ENCODE data around the gene FRYL. TPM values are rescaled to one million over a fixed set of nuclear protein-coding genes. Genes with fewer than 3 reads are reported as not detected.
"Not testable (repeated sequence)": the region's sequence is repeated elsewhere in the genome, so short reads cannot be mapped to it uniquely, and the experiment has no call there.

Gene FRYL
- total RNA-seq, 1 experiment from 2014 or later: 29.9 TPM

- H3K36me3 ChIP-seq (ENCODE audit: low read depth, low read length): no peaks in the 10 kb centered on the region
- no TSS peak for BruUV-seq (replicated peaks)
- H4K20me1 ChIP-seq (ENCODE audit: low read length): no peaks in the 10 kb centered on the region
- H3K9me3 ChIP-seq (ENCODE audit: low read length): no peaks in the 10 kb centered on the region
- intact Hi-C loops (cut with micrococcal nuclease): no loop called here
- no peaks in the 10 kb centered on the region for H3K79me2 ChIP-seq (ENCODE audit: low read length)
- H2AFZ ChIP-seq (ENCODE audit: low read length): no peak overlapping the region
- peaks cover 10% of the 10 kb centered on the region for H3K4me1 ChIP-seq (ENCODE audit: insufficient read depth, low read length)
- H3K9me2 ChIP-seq (replicated peaks; ENCODE audit: low read length): no peaks in the 10 kb centered on the region
- no peak overlapping the region for H3K27ac ChIP-seq (ENCODE audit: low read length)
- no peak overlapping the region for H3K4me2 ChIP-seq (ENCODE audit: low read length)
- no peaks in the 10 kb centered on the region for H3K27me3 ChIP-seq (ENCODE audit: low read length)
- no peak overlapping the region for H3K9ac ChIP-seq (ENCODE audit: low read length)
- DNase-seq (no peak), ATAC-seq (no peak)
- TF ChIP-seq EZH2 (IDR thresholded peaks at IDR 0.05; ENCODE audit: low read length, unreplicated experiment): no peak
- TF ChIP-seq EZH2phosphoT487 (IDR thresholded peaks at IDR 0.05; ENCODE audit: borderline replicate concordance, low read length): no peak
- no peak for TF ChIP-seq CTCF (conservative IDR thresholded peaks at IDR 0.05; ENCODE audit: low read depth, low read length)
- H3F3A ChIP-seq (ENCODE audit: low read length, unreplicated experiment): no peaks in the 10 kb centered on the region
- ChIA-PET CTCF (no interaction called here), POLR2A (ENCODE audit: unreplicated experiment) (interaction anchor here (0.6 kb wide), 1 partner anchor 36 kb away, joined by 5 read pairs; no protein-coding TSS in a partner anchor)
- H3K4me3 ChIP-seq (ENCODE audit: low read length): no peak overlapping the region
These were observed 36.9 kb upstream of the FRYL start for GRCh38 chr4:48816971-48817370.

GRCh38 chr4:48816297-48816696 is 36.2 kb upstream of the FRYL start:
- H3F3A ChIP-seq (ENCODE audit: low read length, unreplicated experiment); DNase-seq; BruUV-seq (replicated peaks); ATAC-seq; H2AFZ ChIP-seq (ENCODE audit: low read length); H3K79me2 ChIP-seq (ENCODE audit: low read length); H3K9ac ChIP-seq (ENCODE audit: low read length); CTCF ChIA-PET; H3K9me2 ChIP-seq (replicated peaks; ENCODE audit: low read length); intact Hi-C loops (cut with micrococcal nuclease); H4K20me1 ChIP-seq (ENCODE audit: low read length); H3K4me2 ChIP-seq (ENCODE audit: low read length); POLR2A ChIA-PET (ENCODE audit: unreplicated experiment); H3K27me3 ChIP-seq (ENCODE audit: low read length); H3K4me3 ChIP-seq (ENCODE audit: low read length); H3K9me3 ChIP-seq (ENCODE audit: low read length); H3K36me3 ChIP-seq (ENCODE audit: low read depth, low read length); H3K27ac ChIP-seq (ENCODE audit: low read length): not testable (repeated sequence)
- H3K4me1 ChIP-seq (ENCODE audit: insufficient read depth, low read length): peaks cover 10% of the 10 kb centered on the region

GRCh38 chr4:48815483-48815882 is 35.4 kb upstream of the FRYL start:
- no peaks in the 10 kb centered on the region for H4K20me1 ChIP-seq (ENCODE audit: low read length)
- CTCF ChIA-PET: no interaction called here
- intact Hi-C loops (cut with micrococcal nuclease): no loop called here
- H3K27me3 ChIP-seq (ENCODE audit: low read length): no peaks in the 10 kb centered on the region
- peak overlapping the region; percentile 48 for H3K4me2 ChIP-seq (ENCODE audit: low read length)
- ATAC-seq (peak; percentile 66), DNase-seq (peak; percentile 27)
- peaks cover 10% of the 10 kb centered on the region for H3K4me1 ChIP-seq (ENCODE audit: insufficient read depth, low read length)
- H2AFZ ChIP-seq (ENCODE audit: low read length): no peak overlapping the region
- H3K9me3 ChIP-seq (ENCODE audit: low read length): no peaks in the 10 kb centered on the region
- H3F3A ChIP-seq (ENCODE audit: low read length, unreplicated experiment): no peaks in the 10 kb centered on the region
- no peak overlapping the region; the same call in 1 of the 2 replicates for H3K4me3 ChIP-seq (ENCODE audit: low read length)
- H3K36me3 ChIP-seq (ENCODE audit: low read depth, low read length): no peaks in the 10 kb centered on the region
- no peaks in the 10 kb centered on the region for H3K9me2 ChIP-seq (replicated peaks; ENCODE audit: low read length)
- H3K9ac ChIP-seq (ENCODE audit: low read length): no peak overlapping the region
- no TSS peak for BruUV-seq (replicated peaks)
- no peaks in the 10 kb centered on the region for H3K79me2 ChIP-seq (ENCODE audit: low read length)
- no peak overlapping the region for H3K27ac ChIP-seq (ENCODE audit: low read length)
- POLR2A ChIA-PET (ENCODE audit: unreplicated experiment): no interaction called here
- no peak for TF ChIP-seq EZH2phosphoT487 (IDR thresholded peaks at IDR 0.05; ENCODE audit: borderline replicate concordance, low read length)
- no peak for TF ChIP-seq EZH2 (IDR thresholded peaks at IDR 0.05; ENCODE audit: low read length, unreplicated experiment)
- no peak for TF ChIP-seq CTCF (conservative IDR thresholded peaks at IDR 0.05; ENCODE audit: low read depth, low read length)

All from PC-3 (cell line).